ENCODE results near the gene LMNTD1. TPM values are rescaled to one million over a fixed set of nuclear protein-coding genes. Genes with fewer than 3 reads are reported as not detected.

The LMNTD1 gene
- polyA plus RNA-seq, 1 donor from 2014 or later, result not detected

DNA sequence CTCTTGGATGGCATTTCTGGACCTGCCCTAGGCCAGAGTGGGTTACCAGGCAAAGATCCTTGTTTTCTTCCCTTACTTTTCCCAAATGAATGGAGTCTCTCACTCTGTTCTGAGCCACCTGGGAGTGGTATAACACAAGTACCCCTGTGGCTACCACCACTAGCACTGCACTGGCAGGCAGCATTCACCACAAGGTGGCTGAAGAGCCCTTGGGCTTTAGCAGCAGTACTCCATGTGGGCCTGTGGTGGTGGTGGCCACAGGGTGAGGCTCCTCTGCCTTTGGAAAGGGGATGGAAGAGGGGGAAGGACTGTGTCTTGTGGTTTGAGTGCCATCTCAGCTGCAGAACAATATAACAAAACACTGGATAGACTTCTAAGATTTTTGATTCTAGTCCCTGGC lies 38.1 kb upstream of the LMNTD1 start:
- H3K9me2 ChIP-seq (ENCODE audit: insufficient read depth, low read length), result no peaks in the 10 kb centered on the region
- no peak overlapping the region for H3K4me2 ChIP-seq (ENCODE audit: low read length)
- H3K27me3 ChIP-seq (ENCODE audit: insufficient read depth, low read depth, low read length), result no peaks in the 10 kb centered on the region
- no peak overlapping the region for H3K27ac ChIP-seq (ENCODE audit: low read length)
- H3K9ac ChIP-seq (ENCODE audit: low read length), result no peak overlapping the region
- no peaks in the 10 kb centered on the region for H3K36me3 ChIP-seq (ENCODE audit: insufficient read depth, low read length)
- no peaks in the 10 kb centered on the region for H3K79me2 ChIP-seq (replicated peaks; ENCODE audit: insufficient read depth, low read length)
- peaks cover 7% of the 10 kb centered on the region for H3K9me3 ChIP-seq (ENCODE audit: low read length)
- H4K20me1 ChIP-seq (ENCODE audit: insufficient read depth), result no peaks in the 10 kb centered on the region
- H2AFZ ChIP-seq (ENCODE audit: low read depth, low read length), result no peak overlapping the region
- H3K4me3 ChIP-seq (ENCODE audit: low read length), result no peak overlapping the region
- TF ChIP-seq, protein P1, sequence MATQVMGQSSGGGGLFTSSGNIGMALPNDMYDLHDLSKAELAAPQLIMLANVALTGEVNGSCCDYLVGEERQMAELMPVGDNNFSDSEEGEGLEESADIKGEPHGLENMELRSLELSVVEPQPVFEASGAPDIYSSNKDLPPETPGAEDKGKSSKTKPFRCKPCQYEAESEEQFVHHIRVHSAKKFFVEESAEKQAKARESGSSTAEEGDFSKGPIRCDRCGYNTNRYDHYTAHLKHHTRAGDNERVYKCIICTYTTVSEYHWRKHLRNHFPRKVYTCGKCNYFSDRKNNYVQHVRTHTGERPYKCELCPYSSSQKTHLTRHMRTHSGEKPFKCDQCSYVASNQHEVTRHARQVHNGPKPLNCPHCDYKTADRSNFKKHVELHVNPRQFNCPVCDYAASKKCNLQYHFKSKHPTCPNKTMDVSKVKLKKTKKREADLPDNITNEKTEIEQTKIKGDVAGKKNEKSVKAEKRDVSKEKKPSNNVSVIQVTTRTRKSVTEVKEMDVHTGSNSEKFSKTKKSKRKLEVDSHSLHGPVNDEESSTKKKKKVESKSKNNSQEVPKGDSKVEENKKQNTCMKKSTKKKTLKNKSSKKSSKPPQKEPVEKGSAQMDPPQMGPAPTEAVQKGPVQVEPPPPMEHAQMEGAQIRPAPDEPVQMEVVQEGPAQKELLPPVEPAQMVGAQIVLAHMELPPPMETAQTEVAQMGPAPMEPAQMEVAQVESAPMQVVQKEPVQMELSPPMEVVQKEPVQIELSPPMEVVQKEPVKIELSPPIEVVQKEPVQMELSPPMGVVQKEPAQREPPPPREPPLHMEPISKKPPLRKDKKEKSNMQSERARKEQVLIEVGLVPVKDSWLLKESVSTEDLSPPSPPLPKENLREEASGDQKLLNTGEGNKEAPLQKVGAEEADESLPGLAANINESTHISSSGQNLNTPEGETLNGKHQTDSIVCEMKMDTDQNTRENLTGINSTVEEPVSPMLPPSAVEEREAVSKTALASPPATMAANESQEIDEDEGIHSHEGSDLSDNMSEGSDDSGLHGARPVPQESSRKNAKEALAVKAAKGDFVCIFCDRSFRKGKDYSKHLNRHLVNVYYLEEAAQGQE (IDR thresholded peaks at IDR 0.05; ENCODE audit: borderline replicate concordance), result no peak
- TF ChIP-seq POLR2AphosphoS5 (IDR thresholded peaks at IDR 0.05), result no peak
- no peak for TF ChIP-seq EZH2 (IDR thresholded peaks at IDR 0.05; ENCODE audit: borderline replicate concordance, insufficient read depth, low read length, poor library complexity, severe bottlenecking)
- TF ChIP-seq, protein P2, sequence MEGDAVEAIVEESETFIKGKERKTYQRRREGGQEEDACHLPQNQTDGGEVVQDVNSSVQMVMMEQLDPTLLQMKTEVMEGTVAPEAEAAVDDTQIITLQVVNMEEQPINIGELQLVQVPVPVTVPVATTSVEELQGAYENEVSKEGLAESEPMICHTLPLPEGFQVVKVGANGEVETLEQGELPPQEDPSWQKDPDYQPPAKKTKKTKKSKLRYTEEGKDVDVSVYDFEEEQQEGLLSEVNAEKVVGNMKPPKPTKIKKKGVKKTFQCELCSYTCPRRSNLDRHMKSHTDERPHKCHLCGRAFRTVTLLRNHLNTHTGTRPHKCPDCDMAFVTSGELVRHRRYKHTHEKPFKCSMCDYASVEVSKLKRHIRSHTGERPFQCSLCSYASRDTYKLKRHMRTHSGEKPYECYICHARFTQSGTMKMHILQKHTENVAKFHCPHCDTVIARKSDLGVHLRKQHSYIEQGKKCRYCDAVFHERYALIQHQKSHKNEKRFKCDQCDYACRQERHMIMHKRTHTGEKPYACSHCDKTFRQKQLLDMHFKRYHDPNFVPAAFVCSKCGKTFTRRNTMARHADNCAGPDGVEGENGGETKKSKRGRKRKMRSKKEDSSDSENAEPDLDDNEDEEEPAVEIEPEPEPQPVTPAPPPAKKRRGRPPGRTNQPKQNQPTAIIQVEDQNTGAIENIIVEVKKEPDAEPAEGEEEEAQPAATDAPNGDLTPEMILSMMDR (IDR thresholded peaks at IDR 0.05; ENCODE audit: poor library complexity, severe bottlenecking), result no peak
- TF ChIP-seq RAD21 (conservative IDR thresholded peaks at IDR 0.05), result no peak
- TF ChIP-seq SMC3 (conservative IDR thresholded peaks at IDR 0.05; ENCODE audit: poor library complexity), result no peak
- no peak for TF ChIP-seq MXI1 (conservative IDR thresholded peaks at IDR 0.05; ENCODE audit: poor library complexity, severe bottlenecking)
- TF ChIP-seq TAF1 (IDR thresholded peaks at IDR 0.05; ENCODE audit: low read depth), result no peak
- no peak for TF ChIP-seq EP300 (conservative IDR thresholded peaks at IDR 0.05; ENCODE audit: poor library complexity, severe bottlenecking)
- H3F3A ChIP-seq (ENCODE audit: insufficient read depth, low read length, poor library complexity, severe bottlenecking), result no peaks in the 10 kb centered on the region

DNA sequence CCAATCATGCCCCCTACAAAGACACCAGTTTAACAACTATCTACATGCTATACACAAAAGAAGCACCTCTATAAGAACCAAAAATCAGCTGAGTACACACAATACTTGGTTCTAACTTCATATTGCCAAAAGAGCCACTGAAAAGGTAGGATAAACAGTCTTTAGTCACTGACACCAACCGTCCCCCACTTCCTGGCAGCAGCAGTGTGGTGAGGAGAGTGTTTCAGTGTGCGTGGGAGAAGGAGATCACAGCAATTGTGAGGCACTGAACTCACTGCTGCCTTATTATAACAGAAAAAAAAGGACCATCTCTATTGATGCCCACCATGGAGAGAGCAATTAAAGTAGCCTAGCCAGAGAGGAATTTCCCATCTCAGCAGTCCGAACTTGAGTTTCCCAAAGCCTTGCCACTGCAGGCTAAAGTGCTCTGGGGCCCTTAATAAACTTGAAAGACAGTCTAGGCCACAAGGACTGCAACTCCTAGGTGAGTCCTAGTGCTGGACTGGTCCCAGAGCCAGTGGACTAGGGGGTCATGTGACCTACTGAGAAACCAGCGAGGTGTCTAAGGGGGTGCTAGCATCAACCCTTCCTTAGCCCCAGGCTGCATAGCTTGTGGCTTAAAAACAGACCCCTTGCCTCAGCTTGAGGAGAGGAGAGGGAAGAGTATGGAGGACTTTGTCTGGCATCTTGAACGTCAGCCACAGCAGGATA lies 37.1 kb upstream of the LMNTD1 start:
- H3K27me3 ChIP-seq (ENCODE audit: insufficient read depth, low read depth, low read length), result no peaks in the 10 kb centered on the region
- no peak overlapping the region for H3K4me3 ChIP-seq (ENCODE audit: low read length)
- peaks cover 7% of the 10 kb centered on the region for H3K9me3 ChIP-seq (ENCODE audit: low read length)
- H2AFZ ChIP-seq (ENCODE audit: low read depth, low read length), result no peak overlapping the region
- no peaks in the 10 kb centered on the region for H3K79me2 ChIP-seq (replicated peaks; ENCODE audit: insufficient read depth, low read length)
- H3K9me2 ChIP-seq (ENCODE audit: insufficient read depth, low read length), result no peaks in the 10 kb centered on the region
- no peak overlapping the region for H3K4me2 ChIP-seq (ENCODE audit: low read length)
- no peak overlapping the region for H3K27ac ChIP-seq (ENCODE audit: low read length)
- no peak overlapping the region for H3K9ac ChIP-seq (ENCODE audit: low read length)
- no peaks in the 10 kb centered on the region for H3K36me3 ChIP-seq (ENCODE audit: insufficient read depth, low read length)
- no peaks in the 10 kb centered on the region for H4K20me1 ChIP-seq (ENCODE audit: insufficient read depth)
- TF ChIP-seq, protein P1 (IDR thresholded peaks at IDR 0.05; ENCODE audit: borderline replicate concordance), result no peak
- TF ChIP-seq RAD21 (conservative IDR thresholded peaks at IDR 0.05), result no peak
- TF ChIP-seq MXI1 (conservative IDR thresholded peaks at IDR 0.05; ENCODE audit: poor library complexity, severe bottlenecking), result no peak
- TF ChIP-seq EZH2 (IDR thresholded peaks at IDR 0.05; ENCODE audit: borderline replicate concordance, insufficient read depth, low read length, poor library complexity, severe bottlenecking), result no peak
- no peak for TF ChIP-seq EP300 (conservative IDR thresholded peaks at IDR 0.05; ENCODE audit: poor library complexity, severe bottlenecking)
- no peak for TF ChIP-seq TAF1 (IDR thresholded peaks at IDR 0.05; ENCODE audit: low read depth)
- TF ChIP-seq POLR2AphosphoS5 (IDR thresholded peaks at IDR 0.05), result no peak
- no peak for TF ChIP-seq SMC3 (conservative IDR thresholded peaks at IDR 0.05; ENCODE audit: poor library complexity)
- TF ChIP-seq, protein P2 (IDR thresholded peaks at IDR 0.05; ENCODE audit: poor library complexity, severe bottlenecking), result no peak
- H3F3A ChIP-seq (ENCODE audit: insufficient read depth, low read length, poor library complexity, severe bottlenecking), result no peaks in the 10 kb centered on the region

Data from neural cell (in vitro differentiated cells).